ENCODE measurements around the gene PIK3R3. TPM values are rescaled to one million over a fixed set of nuclear protein-coding genes. Genes with fewer than 3 reads are reported as not detected.
"Not testable (repeated sequence)": the region's sequence is repeated elsewhere in the genome, so short reads cannot be mapped to it uniquely, and the experiment has no call there.

The PIK3R3 gene
- total and polyA plus RNA-seq, 7 donors: 2.4 to 11.6 (median 7.0) TPM

DNA sequence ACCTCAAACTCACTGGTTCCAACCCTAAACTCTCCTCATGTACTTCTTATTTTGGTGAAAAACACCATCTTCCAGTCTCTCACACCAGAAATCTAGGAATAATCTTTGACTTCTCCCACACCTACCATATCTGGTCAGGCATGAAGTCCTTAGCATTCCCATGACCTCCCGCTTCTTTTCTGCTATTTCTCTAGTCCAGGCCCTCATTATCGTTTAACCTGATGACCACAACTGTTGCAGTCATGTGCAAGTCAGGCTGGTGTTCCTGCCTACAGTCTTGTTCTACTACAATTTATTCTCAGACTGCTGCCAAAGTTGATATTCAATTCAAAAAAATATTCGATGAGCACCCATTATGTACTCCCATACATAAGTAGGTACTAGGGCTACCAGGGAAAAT lies 71.3 kb downstream of the PIK3R3 start:
- TF ChIP-seq EP300 (IDR thresholded peaks at IDR 0.05) (no peak), POLR2AphosphoS5 (IDR thresholded peaks at IDR 0.05) (no peak), POLR2A (IDR thresholded peaks at IDR 0.05) (no peak)
- TF ChIP-seq, protein P1, sequence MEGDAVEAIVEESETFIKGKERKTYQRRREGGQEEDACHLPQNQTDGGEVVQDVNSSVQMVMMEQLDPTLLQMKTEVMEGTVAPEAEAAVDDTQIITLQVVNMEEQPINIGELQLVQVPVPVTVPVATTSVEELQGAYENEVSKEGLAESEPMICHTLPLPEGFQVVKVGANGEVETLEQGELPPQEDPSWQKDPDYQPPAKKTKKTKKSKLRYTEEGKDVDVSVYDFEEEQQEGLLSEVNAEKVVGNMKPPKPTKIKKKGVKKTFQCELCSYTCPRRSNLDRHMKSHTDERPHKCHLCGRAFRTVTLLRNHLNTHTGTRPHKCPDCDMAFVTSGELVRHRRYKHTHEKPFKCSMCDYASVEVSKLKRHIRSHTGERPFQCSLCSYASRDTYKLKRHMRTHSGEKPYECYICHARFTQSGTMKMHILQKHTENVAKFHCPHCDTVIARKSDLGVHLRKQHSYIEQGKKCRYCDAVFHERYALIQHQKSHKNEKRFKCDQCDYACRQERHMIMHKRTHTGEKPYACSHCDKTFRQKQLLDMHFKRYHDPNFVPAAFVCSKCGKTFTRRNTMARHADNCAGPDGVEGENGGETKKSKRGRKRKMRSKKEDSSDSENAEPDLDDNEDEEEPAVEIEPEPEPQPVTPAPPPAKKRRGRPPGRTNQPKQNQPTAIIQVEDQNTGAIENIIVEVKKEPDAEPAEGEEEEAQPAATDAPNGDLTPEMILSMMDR (IDR thresholded peaks at IDR 0.05): no peak
- H3K9me3 ChIP-seq: no peaks in the 10 kb centered on the region

DNA sequence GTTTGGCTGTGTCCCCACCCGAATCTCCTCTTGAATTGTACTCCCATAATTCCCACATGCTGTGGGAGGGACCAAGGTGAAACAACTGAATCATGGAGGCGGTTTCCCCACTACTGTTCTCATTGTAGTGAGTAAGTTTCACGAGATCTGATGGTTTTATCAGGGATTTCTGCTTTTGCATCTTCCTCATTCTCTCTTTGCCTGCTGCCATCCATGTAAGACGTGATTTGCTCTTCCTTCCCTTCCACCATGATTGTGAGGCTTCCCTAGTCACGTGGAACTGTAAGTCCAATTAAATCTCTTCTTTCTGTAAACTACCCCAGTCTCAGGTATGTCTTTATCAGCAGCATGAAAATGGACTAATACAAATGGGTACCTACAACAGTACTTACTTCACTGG lies 73.5 kb downstream of the PIK3R3 start:
- peaks cover 0 to 5% (median 0%) of the 10 kb centered on the region in 4 donors for H3K36me3 ChIP-seq
- TF ChIP-seq EP300 (IDR thresholded peaks at IDR 0.05) (no peak), POLR2A (IDR thresholded peaks at IDR 0.05) (no peak), POLR2AphosphoS5 (IDR thresholded peaks at IDR 0.05) (no peak)
- TF ChIP-seq, protein P1 (IDR thresholded peaks at IDR 0.05): no peak
- no peak for DNase-seq
- no peaks in the 10 kb centered on the region for H3K4me1 ChIP-seq
- 94 to 97% methylated on average over 5 of the region's 5 CpGs for WGBS, 2 donors
- H3K27me3 ChIP-seq: no peaks in the 10 kb centered on the region
- H3K4me3 ChIP-seq: no peak overlapping the region
- no peak overlapping the region for H3K27ac ChIP-seq
- intact Hi-C loops (cut with DNase I): no loop called here
- H3K9me3 ChIP-seq: no peaks in the 10 kb centered on the region

More for the DNA sequence above, 71.3 kb downstream of the PIK3R3 start:
- DNase-seq: no peak
- Histone ChIP-seq H3K27me3 (no peaks in the 10 kb centered on the region), H3K4me3 (no peak overlapping the region), H3K4me1 (no peaks in the 10 kb centered on the region), H3K36me3 (peaks cover 0 to 5% (median 0%) of the 10 kb centered on the region in 4 donors), H3K27ac (no peak overlapping the region)
- intact Hi-C loops (cut with DNase I): no loop called here
- 65% methylated on average over 3 of the region's 3 CpGs for WGBS, 2 donors

DNA sequence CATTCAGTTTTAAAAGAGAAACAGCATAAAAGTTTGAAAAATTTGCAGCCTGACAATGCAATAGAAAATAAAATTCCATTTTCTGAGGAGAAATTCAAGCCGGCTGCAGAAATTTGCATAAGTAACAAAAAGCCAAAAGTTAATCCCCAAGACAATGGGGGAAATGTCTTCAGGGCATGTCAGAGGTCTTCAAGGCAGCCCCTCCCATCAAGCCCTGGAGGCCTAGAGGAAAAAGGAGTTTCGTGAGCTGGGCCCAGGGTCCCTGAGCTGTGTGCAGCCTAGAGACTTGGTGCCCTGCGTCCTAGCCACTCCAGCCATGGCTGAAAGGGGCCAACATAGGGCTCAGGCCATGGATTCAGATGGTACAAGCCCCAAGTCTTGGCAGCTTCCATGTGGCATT lies 74.6 kb downstream of the PIK3R3 start:
- Histone ChIP-seq H3K27ac (no peak overlapping the region), H3K36me3 (peaks cover 0 to 5% (median 0%) of the 10 kb centered on the region in 4 donors), H3K9me3 (no peaks in the 10 kb centered on the region), H3K4me3 (no peak overlapping the region), H3K4me1 (no peaks in the 10 kb centered on the region), H3K27me3 (no peaks in the 10 kb centered on the region)
- TF ChIP-seq EP300 (IDR thresholded peaks at IDR 0.05): no peak
- TF ChIP-seq POLR2AphosphoS5 (IDR thresholded peaks at IDR 0.05): no peak
- no peak for TF ChIP-seq POLR2A (IDR thresholded peaks at IDR 0.05)
- TF ChIP-seq, protein P1 (IDR thresholded peaks at IDR 0.05): no peak
- no peak for DNase-seq
- WGBS, 2 donors: 95% methylated on average over 3 of the region's 3 CpGs
- intact Hi-C loops (cut with DNase I): no loop called here

DNA sequence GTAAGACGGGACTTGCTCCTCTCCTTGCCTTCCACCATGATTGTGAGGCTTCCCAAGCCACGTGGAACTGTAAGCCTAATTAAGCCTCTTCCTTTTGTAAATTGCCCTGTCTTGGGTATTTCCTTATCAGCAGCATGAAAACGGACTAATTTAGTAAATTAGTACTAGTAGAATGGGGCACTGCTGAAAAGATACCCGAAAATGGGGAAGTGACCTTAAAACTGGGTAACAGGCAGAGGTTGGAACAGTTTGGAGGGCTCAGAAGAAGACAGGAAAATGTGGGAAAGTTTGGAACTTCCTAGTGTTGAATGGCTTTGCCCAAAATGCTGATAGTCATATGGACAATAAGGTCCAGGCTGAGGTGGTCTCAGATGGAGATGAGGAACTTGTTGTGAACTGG lies 75.2 kb downstream of the PIK3R3 start:
- H3K27me3 ChIP-seq; DNase-seq; H3K9me3 ChIP-seq; H3K4me1 ChIP-seq; H3K27ac ChIP-seq; H3K36me3 ChIP-seq; H3K4me3 ChIP-seq; intact Hi-C loops (cut with DNase I): not testable (repeated sequence)
- 79 to 90% methylated on average over 4 of the region's 4 CpGs for WGBS, 2 donors

DNA sequence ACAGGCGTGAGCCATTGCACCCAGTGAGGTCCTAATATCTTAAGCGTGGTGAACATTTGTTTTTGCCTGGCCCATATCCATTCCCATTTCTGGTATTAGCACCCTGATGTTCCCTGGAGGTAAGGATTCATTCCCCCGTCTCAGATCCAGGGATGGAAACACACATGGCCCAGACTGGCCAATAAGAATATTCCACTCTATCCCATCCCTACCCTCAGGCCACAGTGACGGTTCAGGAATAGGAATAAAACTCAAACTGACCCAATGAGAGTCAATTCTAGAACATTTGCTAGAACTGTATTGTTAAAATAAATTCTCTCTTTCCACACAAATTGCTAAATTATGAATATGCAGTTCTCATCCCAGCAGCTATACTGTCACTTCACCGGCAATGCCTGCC lies 76.1 kb downstream of the PIK3R3 start:
- no peaks in the 10 kb centered on the region for H3K36me3 ChIP-seq

More for the DNA sequence above, 76.1 kb downstream of the PIK3R3 start:
- Histone ChIP-seq H3K4me1 (no peaks in the 10 kb centered on the region), H3K27ac (no peak overlapping the region), H3K4me3 (no peak overlapping the region), H3K27me3 (no peaks in the 10 kb centered on the region), H3K9me3 (no peaks in the 10 kb centered on the region)
- DNase-seq: no peak
- 97 to 98% methylated on average over 5 of the region's 5 CpGs for WGBS, 2 donors
- TF ChIP-seq, protein P1 (IDR thresholded peaks at IDR 0.05): no peak
- intact Hi-C loops (cut with DNase I): no loop called here
